HG03439 (cell line): ENCODE measurements around the gene FASTKD1.
"Not testable (repeated sequence)": the region's sequence is repeated elsewhere in the genome, so short reads cannot be mapped to it uniquely, and the experiment has no call there.

ENCODE experiments used
- ATAC-seq: cut with Tn5 transposase; IDR thresholded peaks from one replicate; pipeline ENCODE4 v1.9.1; 2021; ENCODE audit warnings: mild to moderate bottlenecking, moderate library complexity; ENCODE audit not compliant: unreplicated experiment

FASTKD1 gene

DNA sequence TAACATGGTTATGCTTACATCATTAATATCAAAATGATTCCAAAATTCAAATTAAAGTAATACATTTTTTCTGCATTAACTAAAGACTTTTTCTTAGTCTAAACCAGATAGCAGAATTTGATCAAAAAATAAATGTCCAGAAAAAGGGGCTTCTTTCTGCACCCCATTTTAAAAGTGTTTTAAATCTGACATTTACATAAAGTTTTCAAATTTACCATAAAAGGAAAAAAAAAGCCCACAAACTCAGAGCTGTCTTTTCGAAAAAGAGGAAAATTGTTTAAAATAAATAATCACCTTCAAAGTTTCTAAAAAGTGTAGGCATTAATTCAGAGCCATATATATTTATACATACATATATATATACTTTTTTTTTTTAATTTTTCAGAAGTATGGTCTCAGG is 1.5 kb downstream of the FASTKD1 start:
- ATAC-seq, result no peak

DNA sequence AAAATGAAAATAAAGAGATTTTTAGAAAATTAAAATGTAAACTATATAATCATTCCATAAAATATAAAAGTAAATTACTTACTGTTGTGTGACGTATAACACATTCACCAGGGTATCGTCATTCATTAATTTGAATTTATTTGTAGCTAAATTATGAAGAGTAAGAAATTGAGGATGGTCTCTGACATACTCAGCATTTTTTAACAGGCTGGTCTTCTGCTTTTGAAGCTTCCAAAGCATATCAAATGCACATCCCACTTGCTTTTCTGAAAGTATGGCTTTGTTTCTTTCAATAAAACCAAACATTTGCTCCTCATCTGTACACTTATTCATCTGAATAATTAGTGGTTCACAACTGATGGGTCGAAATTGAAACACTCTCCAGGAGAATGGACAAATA is 2.1 kb downstream of the FASTKD1 start:
- no peak for ATAC-seq

GRCh38 chr2:169570752-169571151 is 2.9 kb downstream of the FASTKD1 start:
- not testable (repeated sequence) for ATAC-seq

DNA sequence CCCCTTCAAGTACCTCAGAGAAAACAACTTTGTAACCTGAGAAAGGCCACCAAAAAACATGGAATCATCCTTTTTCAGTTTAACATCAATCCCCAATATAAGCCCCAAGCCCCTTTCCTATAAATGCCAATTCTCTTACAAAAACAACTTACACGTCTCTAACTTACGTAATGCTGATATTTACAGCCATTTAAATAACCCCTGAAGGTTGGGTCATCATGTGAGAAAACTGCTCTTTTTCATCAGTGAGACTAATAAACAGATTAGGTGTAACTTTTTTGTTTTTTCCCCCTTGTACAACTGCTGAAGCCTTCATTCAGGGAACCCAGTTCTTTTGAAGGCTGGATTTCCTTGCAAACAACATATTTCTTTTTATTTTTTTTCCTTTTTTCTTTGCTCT is 3.7 kb downstream of the FASTKD1 start:
- no peak for ATAC-seq

- no peak for ATAC-seq
These were observed 8.0 kb downstream of the FASTKD1 start for GRCh38 chr2:169565686-169566085.

GRCh38 chr2:169562519-169562918 is 11.1 kb downstream of the FASTKD1 start:
- ATAC-seq, result no peak

- ATAC-seq, result not testable (repeated sequence)
These were observed 11.6 kb downstream of the FASTKD1 start for GRCh38 chr2:169562084-169562483.

GRCh38 chr2:169561364-169561763 is 12.3 kb downstream of the FASTKD1 start:
- no peak for ATAC-seq

GRCh38 chr2:169546756-169547155 is 26.9 kb downstream of the FASTKD1 start:
- no peak for ATAC-seq

- ATAC-seq, result no peak
These were observed 31.2 kb downstream of the FASTKD1 start for GRCh38 chr2:169542433-169542832.

- ATAC-seq, result no peak
These were observed 33.5 kb downstream of the FASTKD1 start for GRCh38 chr2:169540146-169540545.

- ATAC-seq, result not testable (repeated sequence)
These were observed 34.2 kb downstream of the FASTKD1 start for GRCh38 chr2:169539460-169539859.

GRCh38 chr2:169528271-169528701 is 45.4 kb downstream of the FASTKD1 start:
- peak; percentile 75 for ATAC-seq

DNA sequence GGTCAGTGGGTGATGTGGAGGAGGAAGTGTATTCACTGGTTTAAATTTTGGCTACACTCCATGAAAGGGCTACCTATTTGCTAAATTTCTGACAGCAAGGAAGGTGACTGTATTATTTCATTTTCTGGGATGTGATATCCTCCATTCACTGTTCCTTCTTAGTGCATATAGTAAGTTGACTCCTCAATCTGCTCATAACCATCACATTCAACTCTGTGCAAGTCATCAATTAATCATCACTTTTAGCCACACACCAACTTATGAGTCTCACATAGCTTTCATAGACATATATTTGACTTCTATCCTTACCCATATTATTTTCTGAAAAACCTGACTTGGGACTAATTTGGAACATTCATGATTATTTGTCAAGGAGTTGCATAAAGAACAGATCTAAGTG is 47.2 kb downstream of the FASTKD1 start:
- no peak for ATAC-seq

- ATAC-seq, result no peak
These were observed 48.2 kb downstream of the FASTKD1 start for GRCh38 chr2:169525434-169525833.

- no peak for ATAC-seq
These were observed 50.0 kb downstream of the FASTKD1 start for GRCh38 chr2:169523681-169524080.

GRCh38 chr2:169520896-169521295 is 52.8 kb downstream of the FASTKD1 start:
- ATAC-seq, result no peak

GRCh38 chr2:169516488-169516995 is 57.1 kb downstream of the FASTKD1 start:
- not testable (repeated sequence) for ATAC-seq

GRCh38 chr2:169514758-169515157 is 58.9 kb downstream of the FASTKD1 start:
- not testable (repeated sequence) for ATAC-seq

GRCh38 chr2:169513926-169514325 is 59.7 kb downstream of the FASTKD1 start:
- no peak for ATAC-seq

- no peak for ATAC-seq
These were observed 60.6 kb downstream of the FASTKD1 start for GRCh38 chr2:169513094-169513493.

DNA sequence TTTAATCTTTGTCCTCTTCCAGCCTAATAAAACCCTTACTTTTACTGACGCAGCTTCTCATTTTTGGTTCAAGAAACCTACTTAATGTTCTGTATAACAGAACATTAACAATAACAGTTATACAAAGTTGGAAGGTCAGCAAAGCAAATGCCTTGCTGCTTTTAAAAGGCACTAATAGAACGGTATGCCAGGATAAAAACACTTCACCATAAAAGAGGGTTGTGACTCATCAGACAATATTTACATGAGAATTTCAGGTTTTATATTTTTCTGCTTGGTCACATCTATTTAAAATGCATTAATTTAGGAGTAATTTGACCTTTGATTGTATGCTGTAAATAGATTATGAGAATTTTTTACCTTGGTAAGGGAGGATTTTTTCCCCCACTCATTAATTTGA is 61.1 kb downstream of the FASTKD1 start:
- ATAC-seq, result no peak

GRCh38 chr2:169511818-169512217 is 61.8 kb downstream of the FASTKD1 start:
- no peak for ATAC-seq
